Fibroblast of villous mesenchyme (primary cell): ENCODE measurements around the gene CREBBP. TPM values are rescaled to one million over a fixed set of nuclear protein-coding genes. Genes with fewer than 3 reads are reported as not detected.

ENCODE experiments used
- DNase-seq: peaks from one replicate; pipeline ENCODE4 v3.0.0-alpha.2; 2010; ENCODE audit warnings: low read depth
- H3K4me3 ChIP-seq: 2 replicates; pipeline ENCODE4 v1.5.1; 2011; ENCODE audit warnings: low read depth, mild to moderate bottlenecking, low read length
- total RNA-seq: library from RNA; depleted of rRNA; stranded (reverse); fragments of >200 nt; gene quantifications from 2 replicates; pipeline ENCODE4 v1.2.3, GENCODE V29; 2012
- TF ChIP-seq, protein P1 (sequence below): IDR thresholded peaks from 2 replicates; pipeline ENCODE4 v1.5.1; 2012; ENCODE audit warnings: low read depth, mild to moderate bottlenecking, low read length; ENCODE audit not compliant: insufficient read depth

Gene CREBBP
- total RNA-seq, 1 donor = 32.0 TPM

- TF ChIP-seq, protein P1, sequence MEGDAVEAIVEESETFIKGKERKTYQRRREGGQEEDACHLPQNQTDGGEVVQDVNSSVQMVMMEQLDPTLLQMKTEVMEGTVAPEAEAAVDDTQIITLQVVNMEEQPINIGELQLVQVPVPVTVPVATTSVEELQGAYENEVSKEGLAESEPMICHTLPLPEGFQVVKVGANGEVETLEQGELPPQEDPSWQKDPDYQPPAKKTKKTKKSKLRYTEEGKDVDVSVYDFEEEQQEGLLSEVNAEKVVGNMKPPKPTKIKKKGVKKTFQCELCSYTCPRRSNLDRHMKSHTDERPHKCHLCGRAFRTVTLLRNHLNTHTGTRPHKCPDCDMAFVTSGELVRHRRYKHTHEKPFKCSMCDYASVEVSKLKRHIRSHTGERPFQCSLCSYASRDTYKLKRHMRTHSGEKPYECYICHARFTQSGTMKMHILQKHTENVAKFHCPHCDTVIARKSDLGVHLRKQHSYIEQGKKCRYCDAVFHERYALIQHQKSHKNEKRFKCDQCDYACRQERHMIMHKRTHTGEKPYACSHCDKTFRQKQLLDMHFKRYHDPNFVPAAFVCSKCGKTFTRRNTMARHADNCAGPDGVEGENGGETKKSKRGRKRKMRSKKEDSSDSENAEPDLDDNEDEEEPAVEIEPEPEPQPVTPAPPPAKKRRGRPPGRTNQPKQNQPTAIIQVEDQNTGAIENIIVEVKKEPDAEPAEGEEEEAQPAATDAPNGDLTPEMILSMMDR = no peak
- no peak for DNase-seq
- no peak overlapping the region for H3K4me3 ChIP-seq
These were observed 82.4 kb downstream of the CREBBP start for GRCh38 chr16:3797904-3798811.

DNA sequence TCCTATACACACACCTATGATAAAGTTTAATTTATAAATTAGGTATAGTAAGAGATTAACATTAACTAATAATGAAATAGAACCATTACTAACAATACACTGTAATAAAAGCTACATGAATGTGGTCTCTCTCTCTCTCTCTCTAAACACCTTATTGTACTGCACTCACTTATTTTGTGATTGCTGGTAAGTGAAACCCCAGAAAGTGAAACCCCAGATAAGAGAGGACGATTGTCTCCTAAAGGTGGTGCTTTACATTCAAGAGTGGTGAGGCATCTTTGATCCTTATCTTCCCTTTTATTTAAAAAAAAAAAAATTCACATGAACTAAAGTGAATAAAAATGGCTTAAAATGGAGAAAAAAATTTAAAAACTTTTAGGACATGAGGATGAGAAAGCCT, 83.0 kb downstream of the CREBBP start:
- TF ChIP-seq, protein P1 = no peak

DNA sequence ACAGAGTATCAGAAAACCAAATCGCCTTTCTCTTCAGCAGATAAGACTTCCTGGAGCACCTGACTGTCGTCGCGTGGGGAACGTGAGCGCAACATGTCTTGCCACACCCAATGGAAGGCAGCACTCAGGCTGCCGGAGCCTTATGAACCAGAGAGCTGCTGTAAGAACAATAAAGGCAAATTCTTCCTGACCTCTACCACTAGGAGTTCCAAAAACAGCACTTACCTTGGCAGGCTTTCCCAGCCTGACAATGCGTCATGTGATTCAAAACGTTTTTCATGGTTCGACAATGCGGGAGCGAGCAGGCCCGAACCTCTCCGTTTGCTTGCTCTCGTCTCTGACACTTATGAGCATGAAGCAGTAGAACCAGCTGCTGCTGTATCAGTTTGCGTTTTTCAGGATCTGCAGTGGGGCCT, 87.3 kb downstream of the CREBBP start:
- no peak for DNase-seq

More for the DNA sequence above, 83.0 kb downstream of the CREBBP start:
- no peak overlapping the region for H3K4me3 ChIP-seq
- DNase-seq = no peak

GRCh38 chr16:3792472-3793012, 88.0 kb downstream of the CREBBP start:
- TF ChIP-seq, protein P1 = no peak
- DNase-seq = no peak
- H3K4me3 ChIP-seq = no peak overlapping the region

More for the DNA sequence above, 87.3 kb downstream of the CREBBP start:
- H3K4me3 ChIP-seq = no peak overlapping the region
- TF ChIP-seq, protein P1 = no peak

DNA sequence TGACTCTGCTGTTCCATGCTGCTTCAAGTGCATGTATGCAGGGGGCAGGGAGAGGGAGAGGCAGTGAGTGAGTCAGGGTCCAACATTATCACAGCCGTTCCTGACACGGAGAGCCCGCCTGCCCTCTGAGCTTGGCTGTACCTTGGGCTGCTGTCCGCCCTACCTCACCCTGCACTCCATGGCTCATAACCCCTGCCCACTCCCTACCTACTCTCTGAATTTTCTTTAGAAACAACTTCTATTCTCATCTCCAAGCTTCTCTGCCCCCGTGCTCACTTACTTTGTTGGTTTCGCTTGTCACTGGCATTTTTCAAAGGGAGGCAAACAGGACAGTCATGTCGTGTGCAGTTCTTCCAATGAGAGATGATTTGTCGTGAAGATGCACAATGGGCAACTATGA, 88.8 kb downstream of the CREBBP start:
- DNase-seq = no peak
- TF ChIP-seq, protein P1 = no peak
- H3K4me3 ChIP-seq = no peak overlapping the region

DNA sequence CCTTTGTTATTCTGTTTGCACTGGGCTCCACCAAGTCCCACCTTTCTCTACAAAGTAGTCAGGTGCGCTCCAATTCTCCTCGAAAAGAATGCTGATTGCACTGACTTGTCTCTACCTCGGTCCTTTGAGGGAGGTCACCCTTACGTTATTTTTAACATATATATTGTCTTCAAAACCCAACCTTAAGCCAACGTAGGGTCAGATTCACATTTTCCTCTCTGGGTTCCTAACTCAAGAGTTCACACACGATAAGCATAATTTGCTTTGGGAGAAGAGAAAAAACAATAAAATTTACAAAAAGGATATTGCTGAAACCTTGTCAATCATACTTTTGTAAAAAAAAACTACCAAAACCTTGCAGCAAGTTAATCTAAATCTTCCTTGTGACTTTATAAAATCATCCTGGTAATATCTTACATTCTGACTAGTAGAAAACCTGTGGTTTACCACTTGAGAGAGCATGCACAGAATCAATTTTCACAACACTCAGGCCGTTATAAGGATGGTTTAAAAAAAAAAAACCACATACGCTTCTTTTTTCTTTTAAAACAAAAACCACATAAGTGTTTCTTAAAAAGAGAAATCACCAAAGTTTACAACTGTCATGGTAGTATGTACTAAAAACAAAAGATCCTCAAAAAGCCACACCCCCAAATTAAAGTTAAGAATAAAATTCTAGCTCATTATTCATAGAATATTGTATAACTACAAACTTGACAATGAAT, 91.0 kb downstream of the CREBBP start:
- H3K4me3 ChIP-seq = no peak overlapping the region
- DNase-seq = no peak
- TF ChIP-seq, protein P1 = no peak
